LHCN-M2 (cell line): ENCODE measurements around the gene TCEAL8. TPM values are rescaled to one million over a fixed set of nuclear protein-coding genes. Genes with fewer than 3 reads are reported as not detected.
A peak's percentile ranks its signal among the peaks of the same experiment; 100 is the strongest.

Experiments used
- DNase-seq: peaks from one replicate; pipeline ENCODE4 v3.0.0-alpha.2; 2012; ENCODE audit warnings: low read depth
- total RNA-seq: library from RNA; depleted of rRNA; stranded (reverse); fragments of >200 nt; gene quantifications from 2 replicates; pipeline ENCODE4 v1.2.3, GENCODE V29; 2014; rRNA removed

TCEAL8 gene
- total RNA-seq, 1 experiment from 2014 or later: 146 TPM

- DNase-seq: peak; percentile 34
Observed at GRCh38 chrX:103214870-103215424, 40.0 kb downstream of the TCEAL8 start, which contains the start of gene BEX4. TSS of gene BEX4 (plus strand) at chrX:103215108. CDS start at chrX:103216154, 1,046 bp downstream.

DNA sequence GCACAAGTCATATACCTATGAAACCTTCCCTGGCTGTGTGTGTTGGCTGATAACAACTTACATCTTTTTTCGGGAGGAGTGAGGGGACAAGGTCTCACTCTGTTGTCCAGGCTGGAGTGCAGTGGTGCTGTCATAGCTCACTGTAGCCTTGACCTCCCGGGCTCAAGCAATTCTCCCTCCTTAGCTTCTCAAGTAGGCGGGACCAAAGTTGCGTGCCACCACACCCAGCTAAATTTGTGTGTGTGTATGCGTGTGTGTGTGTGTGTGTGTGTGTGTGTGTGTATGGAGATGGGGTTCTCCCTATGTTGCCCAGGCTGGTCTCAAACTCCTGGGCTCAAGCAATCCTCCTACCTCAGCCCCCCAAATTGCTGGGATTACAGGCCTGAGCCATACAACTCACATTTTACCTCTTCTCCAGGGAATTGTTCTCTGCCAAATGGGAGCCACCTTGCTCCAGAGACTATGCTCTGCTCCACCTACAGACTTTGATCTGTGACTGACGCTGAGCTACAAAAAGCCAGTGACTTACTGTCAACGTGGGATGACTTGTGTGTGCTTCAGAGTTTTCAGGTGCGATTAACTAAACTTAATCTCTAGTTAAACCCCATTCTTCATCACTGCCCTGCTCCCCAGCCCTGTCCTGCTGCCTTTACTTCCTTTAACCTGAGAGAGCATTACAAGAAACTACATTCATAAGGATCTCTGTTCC, 42.1 kb downstream of the TCEAL8 start:
- no peak for DNase-seq

DNA sequence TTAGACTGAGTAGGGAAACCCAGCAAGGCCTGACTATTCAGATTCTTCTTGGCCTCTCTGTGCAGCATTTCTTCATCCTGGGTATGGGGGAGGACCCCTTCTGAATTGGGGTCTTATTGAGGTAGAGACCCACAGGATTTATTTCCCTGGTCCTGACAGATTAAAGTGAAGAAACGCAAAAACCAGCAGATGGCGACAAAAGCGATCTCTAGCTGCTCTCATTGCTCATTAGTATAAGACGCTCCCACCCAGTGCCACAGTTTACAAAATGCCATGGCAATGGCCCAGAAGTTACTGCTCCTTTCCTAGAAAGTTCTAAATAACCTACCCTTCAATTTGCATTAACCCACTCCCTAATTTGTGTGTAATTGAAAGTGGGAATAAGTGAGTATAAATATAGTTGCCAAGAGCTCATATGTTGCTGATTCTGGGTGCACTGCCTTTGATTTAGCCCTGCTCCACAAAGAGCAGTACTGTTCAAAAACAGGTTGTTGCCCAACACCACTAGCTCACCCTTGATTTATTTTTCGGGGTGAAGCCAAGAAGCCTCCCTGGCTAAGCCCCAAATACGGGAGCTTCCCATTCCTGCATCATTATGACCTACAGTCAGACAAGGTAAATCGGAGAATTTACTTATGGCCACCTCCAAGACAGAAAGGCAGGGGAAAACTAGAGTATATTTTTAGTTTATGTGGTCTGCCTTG, 43.8 kb downstream of the TCEAL8 start:
- peak; percentile 29 for DNase-seq

GRCh38 chrX:103210056-103210455, 44.9 kb downstream of the TCEAL8 start:
- no peak for DNase-seq

Other genes starting within 250 kb of the TCEAL8 start
- 11.0 and 11.5 TPM in 2 replicates for gene BEX1, start 191.0 kb downstream of the TCEAL8 start, total RNA-seq
- 0.46 and 2.4 TPM in 2 replicates for gene NXF3, start 162.0 kb downstream of the TCEAL8 start, total RNA-seq
- gene BEX4, start 40.0 kb downstream of the TCEAL8 start, total RNA-seq: 1.5 and 1.9 TPM in 2 replicates
- gene TCEAL5, start 21.6 kb upstream of the TCEAL8 start, total RNA-seq: not detected in 2 replicates
- 0.57 and 0.58 TPM in 2 replicates for gene BEX2, start 55.8 kb upstream of the TCEAL8 start, total RNA-seq
- 61.0 and 66.2 TPM in 2 replicates for gene TCEAL7, start 75.1 kb upstream of the TCEAL8 start, total RNA-seq
- gene TCEAL9, start 101.4 kb upstream of the TCEAL8 start, total RNA-seq: 224 and 277 TPM in 2 replicates
- gene BEX3, start 121.4 kb upstream of the TCEAL8 start, total RNA-seq: 354 and 380 TPM in 2 replicates